ENCODE results near the gene SORD.
"Not testable (repeated sequence)": the region's sequence is repeated elsewhere in the genome, so short reads cannot be mapped to it uniquely, and the experiment has no call there.

The SORD gene

DNA sequence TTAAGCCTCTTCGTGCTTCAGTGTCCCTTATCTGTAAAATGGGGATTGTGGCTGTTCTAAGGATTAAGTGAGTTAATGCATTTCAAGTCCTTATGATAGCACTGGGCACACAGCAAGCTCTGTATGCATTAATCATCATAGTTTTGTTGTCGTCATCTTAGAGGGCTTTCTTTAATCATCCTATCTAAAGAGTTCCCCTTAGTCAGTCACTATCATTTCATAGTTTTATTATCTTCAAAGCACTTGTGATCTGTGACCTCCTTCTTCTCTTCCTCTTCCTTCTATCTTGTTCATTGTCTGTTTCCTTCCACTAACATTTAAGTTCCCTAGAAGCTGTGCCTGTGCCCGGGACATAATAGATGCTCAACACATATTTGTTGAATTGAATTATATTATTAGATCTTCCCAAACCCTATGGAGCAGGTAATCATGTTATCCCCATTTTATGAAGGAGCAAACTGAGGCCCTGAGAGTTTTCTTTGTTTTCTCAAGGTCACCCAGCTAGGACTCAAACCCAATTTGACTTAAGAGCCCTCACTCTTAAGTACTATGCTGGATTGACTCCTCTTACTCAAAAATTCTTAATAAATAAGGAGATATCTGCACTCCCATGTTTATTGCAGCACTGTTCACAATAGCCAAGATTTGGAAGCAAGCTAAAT, 66.8 kb downstream of the SORD start:
- Mint-ChIP-seq H3K27ac (no peak overlapping the region), H3K9me3 (no peaks in the 10 kb centered on the region), H3K36me3 (ENCODE audit: low read depth) (no peaks in the 10 kb centered on the region), H3K4me1 (ENCODE audit: low read depth) (no peaks in the 10 kb centered on the region), H3K27me3 (peaks cover 7% of the 10 kb centered on the region), H3K4me3 (no peak overlapping the region)
- intact Hi-C loops (cut with micrococcal nuclease) = no loop called here

DNA sequence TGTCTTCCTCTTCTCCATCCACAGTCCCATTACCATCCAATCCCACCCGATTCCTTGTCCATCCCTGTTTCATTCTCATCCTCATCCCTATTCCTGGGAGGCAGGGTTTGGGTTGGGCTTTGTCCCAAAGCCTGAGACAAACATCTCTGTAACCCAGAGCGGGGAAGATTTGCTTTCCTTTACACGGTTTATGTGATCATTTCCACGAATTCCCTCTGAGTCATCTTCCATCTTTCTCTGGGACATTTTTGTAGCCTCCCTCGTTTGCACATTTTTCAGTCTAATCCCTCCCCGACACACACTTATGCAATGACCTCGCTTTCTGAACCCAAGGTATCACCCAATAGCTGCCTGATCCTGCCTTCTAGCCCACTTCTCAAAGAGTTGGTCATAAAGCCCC, 68.2 kb downstream of the SORD start:
- H3K4me1 Mint-ChIP-seq (ENCODE audit: low read depth) = no peaks in the 10 kb centered on the region
- H3K36me3 Mint-ChIP-seq (ENCODE audit: low read depth) = no peaks in the 10 kb centered on the region
- no peak overlapping the region for H3K4me3 Mint-ChIP-seq
- H3K27ac Mint-ChIP-seq = no peak overlapping the region
- H3K27me3 Mint-ChIP-seq = peaks cover 7% of the 10 kb centered on the region
- intact Hi-C loops (cut with micrococcal nuclease) = no loop called here
- no peaks in the 10 kb centered on the region for H3K9me3 Mint-ChIP-seq

DNA sequence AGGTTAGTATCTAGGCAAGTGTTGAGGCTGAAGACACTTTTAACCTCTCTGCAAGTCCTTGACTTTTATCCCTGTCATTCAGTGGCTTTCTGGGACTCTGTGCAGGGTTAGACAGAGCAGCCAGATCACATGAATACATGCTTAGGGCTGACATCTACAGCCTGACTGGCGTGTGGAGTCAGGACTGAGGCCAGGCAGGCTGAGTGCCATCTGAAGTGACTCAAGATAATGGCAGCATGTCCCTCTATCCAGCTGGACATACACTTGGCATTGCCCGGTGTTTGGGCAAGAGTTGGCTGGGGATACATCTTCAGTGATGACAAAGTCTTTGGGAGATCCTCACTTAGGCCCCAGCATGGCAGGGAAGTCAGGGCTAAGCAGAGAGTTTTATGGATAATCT, 68.6 kb downstream of the SORD start:
- Mint-ChIP-seq H3K9me3 (no peaks in the 10 kb centered on the region), H3K4me1 (ENCODE audit: low read depth) (no peaks in the 10 kb centered on the region), H3K27me3 (peaks cover 7% of the 10 kb centered on the region), H3K36me3 (ENCODE audit: low read depth) (no peaks in the 10 kb centered on the region), H3K27ac (no peak overlapping the region), H3K4me3 (no peak overlapping the region)
- intact Hi-C loops (cut with micrococcal nuclease) = no loop called here

DNA sequence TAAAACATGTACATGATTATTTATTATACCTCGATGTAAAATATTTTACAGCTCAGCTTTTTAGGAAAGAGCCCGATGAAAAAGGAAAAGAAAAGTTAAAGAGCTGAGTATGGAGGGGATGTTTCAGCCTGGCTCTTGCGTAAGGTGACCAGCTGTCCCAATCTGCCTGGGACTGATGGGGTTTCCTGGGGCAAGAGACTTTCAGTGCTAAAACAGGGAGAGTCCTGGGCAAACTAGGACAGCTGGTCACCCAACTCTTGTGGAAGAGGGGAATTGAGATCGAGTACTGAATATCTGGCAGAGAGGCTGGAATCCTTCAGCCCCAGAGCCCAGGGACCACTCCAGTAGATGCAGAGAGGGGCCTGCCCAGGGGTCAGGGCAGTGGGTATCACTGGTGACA, 70.0 kb downstream of the SORD start:
- Mint-ChIP-seq H3K27me3 (peaks cover 6% of the 10 kb centered on the region), H3K36me3 (ENCODE audit: low read depth) (no peaks in the 10 kb centered on the region), H3K4me3 (no peak overlapping the region), H3K9me3 (no peaks in the 10 kb centered on the region), H3K4me1 (ENCODE audit: low read depth) (no peaks in the 10 kb centered on the region), H3K27ac (no peak overlapping the region)
- intact Hi-C loops (cut with micrococcal nuclease) = no loop called here

DNA sequence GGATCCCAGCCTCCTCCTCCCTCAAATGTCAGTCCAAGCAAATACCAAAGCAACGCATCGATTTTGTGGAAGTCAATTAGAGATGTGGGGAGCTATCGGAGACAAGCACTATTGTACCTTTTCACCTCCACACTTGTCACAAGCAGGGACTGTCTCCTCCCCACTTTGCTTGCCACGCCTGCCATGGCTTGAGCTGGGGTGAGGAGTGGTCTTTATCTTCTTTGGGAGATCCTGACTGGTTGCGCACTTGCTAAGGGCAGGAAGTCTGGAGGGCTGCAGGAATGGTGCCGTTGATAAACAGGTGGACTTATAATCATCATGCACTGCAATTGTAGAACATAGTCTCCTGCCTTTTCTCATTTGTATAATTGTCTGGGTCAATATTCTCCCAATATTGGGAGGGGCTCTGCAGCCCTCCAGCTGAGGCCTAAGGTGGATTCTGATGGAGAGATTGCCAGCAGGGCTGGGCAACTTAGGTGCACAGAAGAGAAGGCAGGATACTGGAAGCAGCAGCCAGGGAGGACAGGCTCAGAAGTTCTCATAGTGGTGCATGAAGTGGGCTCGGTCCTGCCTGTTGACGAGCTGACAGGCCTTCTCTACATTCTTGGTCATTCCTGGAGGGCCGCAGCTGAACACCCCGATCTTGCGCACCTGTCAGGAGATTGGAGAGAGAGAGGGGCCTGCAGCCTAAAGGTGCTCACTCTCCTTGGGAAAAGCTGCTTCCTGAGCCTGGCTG, 70.8 kb downstream of the SORD start:
- H3K36me3 Mint-ChIP-seq (ENCODE audit: low read depth) = no peaks in the 10 kb centered on the region
- H3K4me3 Mint-ChIP-seq = no peak overlapping the region
- no peaks in the 10 kb centered on the region for H3K9me3 Mint-ChIP-seq
- H3K27ac Mint-ChIP-seq = no peak overlapping the region
- intact Hi-C loops (cut with micrococcal nuclease) = no loop called here
- no peaks in the 10 kb centered on the region for H3K4me1 Mint-ChIP-seq (ENCODE audit: low read depth)
- H3K27me3 Mint-ChIP-seq = peaks cover 6% of the 10 kb centered on the region

DNA sequence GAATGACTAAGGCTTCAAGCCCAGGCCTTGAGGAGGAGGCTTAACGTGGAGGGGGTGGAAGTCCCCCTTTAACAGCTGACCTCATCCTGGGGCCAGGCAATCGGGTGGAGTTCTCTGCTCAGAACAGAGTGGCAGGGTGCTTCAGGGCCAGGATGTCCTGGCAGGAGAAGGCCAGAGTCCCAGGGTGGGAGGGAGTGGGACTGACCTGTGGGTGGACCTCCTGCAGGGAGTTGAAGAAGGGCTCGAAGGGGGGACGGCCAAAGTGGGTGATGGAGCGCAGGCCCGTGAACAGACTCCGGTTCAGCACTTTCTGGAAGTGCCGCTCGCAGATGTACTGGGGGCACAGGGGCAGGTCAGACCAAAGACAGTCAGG, 71.3 kb downstream of the SORD start:
- intact Hi-C loops (cut with micrococcal nuclease) = no loop called here
- no peaks in the 10 kb centered on the region for H3K4me1 Mint-ChIP-seq (ENCODE audit: low read depth)
- H3K27ac Mint-ChIP-seq = no peak overlapping the region

DNA sequence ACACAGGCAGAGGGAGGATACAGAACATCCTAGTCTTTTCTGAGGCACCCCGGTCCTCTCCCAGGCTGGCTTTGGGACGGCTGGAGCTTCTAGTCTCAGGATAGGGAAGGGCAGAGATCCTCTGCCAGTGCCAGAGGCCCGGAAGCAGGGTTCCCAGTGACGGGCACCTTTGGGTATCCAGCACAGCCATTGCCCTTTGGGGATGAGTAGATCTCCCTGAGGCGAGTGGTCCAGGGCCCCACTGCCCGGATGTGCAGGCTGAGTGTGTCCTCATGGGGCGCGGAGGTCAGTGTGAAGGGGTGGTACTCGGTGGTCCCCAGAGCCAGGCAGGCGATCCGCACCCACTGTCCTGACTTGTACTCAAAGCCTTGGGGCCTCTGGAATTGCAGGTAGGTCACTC, 72.7 kb downstream of the SORD start:
- no peak overlapping the region for H3K4me3 Mint-ChIP-seq
- no peak overlapping the region for H3K27ac Mint-ChIP-seq
- peaks cover 6% of the 10 kb centered on the region for H3K27me3 Mint-ChIP-seq
- H3K4me1 Mint-ChIP-seq (ENCODE audit: low read depth) = no peaks in the 10 kb centered on the region
- H3K36me3 Mint-ChIP-seq (ENCODE audit: low read depth) = no peaks in the 10 kb centered on the region
- intact Hi-C loops (cut with micrococcal nuclease) = no loop called here
- H3K9me3 Mint-ChIP-seq = no peaks in the 10 kb centered on the region

More for the DNA sequence above, 71.3 kb downstream of the SORD start:
- Mint-ChIP-seq H3K27me3 (peaks cover 6% of the 10 kb centered on the region), H3K36me3 (ENCODE audit: low read depth) (no peaks in the 10 kb centered on the region), H3K4me3 (no peak overlapping the region), H3K9me3 (no peaks in the 10 kb centered on the region)

DNA sequence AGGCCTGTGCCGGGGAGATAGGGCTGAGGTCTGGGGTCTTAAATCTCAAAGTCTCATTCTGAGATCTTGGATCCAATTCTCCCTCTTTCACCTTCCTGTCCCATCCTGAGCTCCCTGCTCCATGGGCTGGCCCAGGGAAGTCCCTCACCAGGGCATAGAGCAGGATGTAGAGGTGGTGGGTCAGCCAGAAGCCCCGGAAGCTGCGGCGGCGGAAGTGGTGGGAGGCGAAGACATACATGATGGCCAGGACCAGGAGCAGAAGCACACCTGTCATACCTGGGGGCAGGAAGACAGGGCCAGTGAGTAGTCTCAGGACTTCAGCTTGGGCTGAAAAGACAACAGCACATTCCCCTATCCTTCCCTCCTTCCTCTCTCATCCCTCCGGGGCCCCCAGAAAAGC, 74.5 kb downstream of the SORD start:
- Mint-ChIP-seq H3K9me3 (no peaks in the 10 kb centered on the region), H3K27me3 (peaks cover 1% of the 10 kb centered on the region), H3K4me1 (ENCODE audit: low read depth) (no peaks in the 10 kb centered on the region), H3K4me3 (no peak overlapping the region), H3K27ac (no peak overlapping the region), H3K36me3 (ENCODE audit: low read depth) (no peaks in the 10 kb centered on the region)
- intact Hi-C loops (cut with micrococcal nuclease) = no loop called here

DNA sequence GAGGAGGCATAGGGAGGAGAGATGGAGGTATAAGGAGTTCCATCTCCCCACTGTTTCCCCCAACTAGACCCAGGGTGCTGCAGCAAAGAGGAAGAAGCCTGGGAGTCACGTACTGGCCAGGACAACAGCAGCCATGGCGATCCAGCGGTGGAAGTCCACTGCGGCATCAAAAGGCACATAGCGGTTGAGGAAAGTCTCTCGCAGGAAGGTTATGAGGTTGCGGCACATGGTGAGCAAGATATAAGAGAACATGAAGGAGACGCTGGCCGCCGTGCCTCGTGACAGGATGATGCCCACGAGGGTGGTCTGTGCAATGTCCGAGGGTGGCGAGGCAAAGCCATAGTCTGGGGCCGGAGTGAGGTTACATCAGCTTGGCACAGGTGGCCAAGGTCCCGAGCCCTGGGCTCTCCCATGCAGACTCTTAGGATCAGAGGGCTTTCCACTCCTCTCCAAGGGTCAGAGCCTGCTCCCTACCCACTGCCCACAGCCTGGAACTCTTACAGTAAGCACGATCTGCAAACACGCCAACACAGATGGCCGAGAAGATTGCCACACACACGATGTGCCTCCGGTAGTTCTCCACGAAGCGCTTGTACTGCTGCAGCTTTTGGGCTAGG, 76.7 kb downstream of the SORD start:
- H3K36me3 Mint-ChIP-seq (ENCODE audit: low read depth) = no peaks in the 10 kb centered on the region
- H3K4me1 Mint-ChIP-seq (ENCODE audit: low read depth) = no peaks in the 10 kb centered on the region
- no peaks in the 10 kb centered on the region for H3K9me3 Mint-ChIP-seq
- intact Hi-C loops (cut with micrococcal nuclease) = no loop called here
- no peaks in the 10 kb centered on the region for H3K27me3 Mint-ChIP-seq
- no peak overlapping the region for H3K27ac Mint-ChIP-seq
- no peak overlapping the region for H3K4me3 Mint-ChIP-seq

DNA sequence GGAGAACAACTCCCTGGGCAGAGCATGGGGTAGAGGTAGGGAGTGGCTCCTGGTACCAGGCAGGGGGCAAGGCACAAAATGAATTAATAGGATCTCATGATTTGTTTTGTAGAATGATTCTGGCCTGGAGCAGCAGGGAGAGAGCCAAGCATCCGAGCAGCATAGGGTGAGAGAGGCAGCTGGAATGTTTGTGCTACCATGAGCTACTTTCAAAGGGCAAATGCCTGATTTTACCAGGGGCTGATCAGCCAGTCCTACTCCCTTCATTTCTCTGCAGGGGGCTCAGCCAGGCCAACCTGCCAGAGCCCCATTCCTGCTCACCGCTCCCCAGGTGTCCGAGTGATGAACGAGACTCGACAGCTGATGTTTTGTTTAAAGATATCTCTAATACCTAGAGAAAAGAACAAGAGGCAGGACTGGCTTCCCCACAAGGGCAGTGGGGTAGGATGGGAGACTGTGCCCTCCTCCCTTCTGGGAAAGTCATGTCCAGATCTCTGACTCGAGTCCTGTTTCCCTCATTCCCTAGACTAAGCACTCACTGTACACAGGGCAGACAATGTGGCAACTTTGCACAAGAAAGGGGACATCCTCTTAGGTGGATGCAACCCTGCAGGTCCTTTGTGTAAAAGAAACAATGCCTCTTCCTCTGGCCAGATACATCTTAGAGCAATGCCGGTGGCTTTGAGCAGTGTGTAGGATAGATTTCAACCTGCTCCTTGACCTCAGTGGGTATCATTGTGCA, 78.1 kb downstream of the SORD start:
- no peaks in the 10 kb centered on the region for H3K36me3 Mint-ChIP-seq (ENCODE audit: low read depth)

DNA sequence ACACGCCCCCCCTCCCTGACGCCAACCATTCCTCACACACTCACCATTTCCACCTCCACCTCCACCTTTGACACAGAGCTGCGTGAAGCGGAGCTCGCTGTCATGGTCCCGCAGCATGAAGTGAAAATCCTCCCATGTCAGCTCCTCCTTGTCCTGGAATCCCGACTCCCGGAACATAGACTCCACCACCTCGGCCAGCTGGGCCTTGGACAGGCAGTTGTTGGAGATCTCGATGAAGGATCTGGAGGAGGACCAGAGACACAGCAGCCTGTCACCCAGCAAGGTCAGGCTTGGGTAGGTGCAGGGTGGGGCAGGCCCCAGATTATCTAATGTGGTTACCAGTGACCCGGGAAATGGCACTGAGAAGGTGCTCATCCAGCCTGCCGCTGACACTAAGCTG, 78.8 kb downstream of the SORD start:
- Mint-ChIP-seq H3K36me3 (ENCODE audit: low read depth) (no peaks in the 10 kb centered on the region), H3K27ac (no peak overlapping the region), H3K4me3 (no peak overlapping the region)

More for the DNA sequence above, 78.1 kb downstream of the SORD start:
- Mint-ChIP-seq H3K4me1 (ENCODE audit: low read depth) (no peaks in the 10 kb centered on the region), H3K27ac (no peak overlapping the region), H3K9me3 (no peaks in the 10 kb centered on the region), H3K4me3 (no peak overlapping the region), H3K27me3 (peaks cover 5% of the 10 kb centered on the region)
- intact Hi-C loops (cut with micrococcal nuclease) = no loop called here

DNA sequence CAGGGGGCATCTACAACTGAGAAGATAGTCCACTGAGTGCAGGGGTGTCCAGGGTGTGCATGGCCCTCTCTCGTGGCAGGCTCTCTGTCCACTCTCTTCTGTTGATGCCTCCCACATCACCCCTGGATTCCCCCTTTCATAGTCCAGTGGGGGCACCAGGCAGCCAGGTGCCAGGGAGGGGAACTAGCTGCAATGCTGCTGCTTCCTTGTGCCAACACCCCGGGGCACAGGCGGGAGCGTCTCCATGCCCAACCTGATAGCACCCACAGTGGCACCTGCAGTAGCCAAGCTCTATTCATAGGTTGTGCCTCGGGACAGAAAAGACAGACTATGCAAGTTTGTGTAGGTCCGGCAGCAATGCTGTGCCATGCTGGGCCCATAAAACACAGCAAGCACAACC, 79.2 kb downstream of the SORD start:
- no peaks in the 10 kb centered on the region for H3K9me3 Mint-ChIP-seq
- intact Hi-C loops (cut with micrococcal nuclease) = no loop called here
- H3K27ac Mint-ChIP-seq = no peak overlapping the region
- H3K27me3 Mint-ChIP-seq = peaks cover 12% of the 10 kb centered on the region
- H3K4me1 Mint-ChIP-seq (ENCODE audit: low read depth) = no peaks in the 10 kb centered on the region
- H3K4me3 Mint-ChIP-seq = no peak overlapping the region
- no peaks in the 10 kb centered on the region for H3K36me3 Mint-ChIP-seq (ENCODE audit: low read depth)

More for the DNA sequence above, 78.8 kb downstream of the SORD start:
- Mint-ChIP-seq H3K4me1 (ENCODE audit: low read depth) (no peaks in the 10 kb centered on the region), H3K9me3 (no peaks in the 10 kb centered on the region), H3K27me3 (peaks cover 11% of the 10 kb centered on the region)
- intact Hi-C loops (cut with micrococcal nuclease) = no loop called here

DNA sequence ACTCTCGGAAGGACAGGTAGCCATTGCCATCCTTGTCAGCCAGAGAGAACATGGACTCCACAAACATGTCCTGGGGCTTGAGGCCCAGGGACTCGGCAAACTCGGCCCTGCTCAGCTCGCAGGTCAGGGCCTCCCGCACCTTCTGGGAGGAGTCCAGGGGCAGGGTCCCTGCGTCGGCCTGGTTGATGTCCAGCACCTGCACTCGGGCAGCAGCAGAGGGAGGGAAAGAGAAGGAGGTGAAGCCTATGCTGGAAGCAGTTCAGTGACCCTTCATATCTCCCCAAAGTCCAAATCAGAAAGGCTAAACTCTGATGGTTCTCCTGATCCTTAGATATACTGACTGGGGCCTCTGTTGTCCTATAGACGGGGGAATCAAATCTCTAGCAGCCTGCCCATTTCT, 81.2 kb downstream of the SORD start:
- intact Hi-C loops (cut with micrococcal nuclease); H3K4me1 Mint-ChIP-seq (ENCODE audit: low read depth); H3K4me3 Mint-ChIP-seq; H3K9me3 Mint-ChIP-seq; H3K27ac Mint-ChIP-seq; H3K36me3 Mint-ChIP-seq (ENCODE audit: low read depth): not testable (repeated sequence)
- H3K27me3 Mint-ChIP-seq = peaks cover 18% of the 10 kb centered on the region

DNA sequence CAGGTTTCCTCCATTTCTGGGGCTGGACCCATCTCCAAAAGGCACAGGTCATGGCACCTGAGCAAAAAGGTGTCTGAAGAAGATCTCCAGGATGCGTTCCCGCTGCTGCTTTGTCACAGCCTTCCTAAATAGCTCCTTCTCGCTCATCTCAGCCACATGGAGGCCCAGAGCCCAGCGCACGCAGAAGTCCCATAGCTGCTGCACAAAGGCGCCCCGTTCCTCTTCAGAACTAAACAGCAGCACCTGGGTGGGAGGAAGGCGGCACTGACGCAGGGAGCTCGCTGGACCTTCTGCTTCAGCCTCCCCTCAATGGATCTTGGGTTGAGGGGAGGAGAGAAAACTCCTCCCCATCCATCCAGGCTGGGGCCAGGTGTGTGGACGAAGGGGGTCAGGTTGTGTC, 82.6 kb downstream of the SORD start:
- no peak overlapping the region for H3K27ac Mint-ChIP-seq
- H3K4me3 Mint-ChIP-seq = no peak overlapping the region
- peaks cover 32% of the 10 kb centered on the region for H3K27me3 Mint-ChIP-seq
- no peaks in the 10 kb centered on the region for H3K4me1 Mint-ChIP-seq (ENCODE audit: low read depth)
- no peaks in the 10 kb centered on the region for H3K36me3 Mint-ChIP-seq (ENCODE audit: low read depth)
- intact Hi-C loops (cut with micrococcal nuclease) = no loop called here
- H3K9me3 Mint-ChIP-seq = no peaks in the 10 kb centered on the region
